HG03095 (cell line): ENCODE results near the gene ARHGAP27.

Experiments used
- ATAC-seq: cut with Tn5 transposase; IDR thresholded peaks from one replicate; pipeline ENCODE4 v1.9.1; 2021; ENCODE audit warnings: moderate library complexity; ENCODE audit not compliant: unreplicated experiment

ARHGAP27 gene

GRCh38 chr17:45388604-45389325 lies 43.9 kb downstream of the ARHGAP27 start:
- ATAC-seq = no peak

- no peak for ATAC-seq
These were observed 44.9 kb downstream of the ARHGAP27 start for GRCh38 chr17:45387739-45388138.

- no peak for ATAC-seq
These were observed 46.5 kb downstream of the ARHGAP27 start for GRCh38 chr17:45386178-45386577.

DNA sequence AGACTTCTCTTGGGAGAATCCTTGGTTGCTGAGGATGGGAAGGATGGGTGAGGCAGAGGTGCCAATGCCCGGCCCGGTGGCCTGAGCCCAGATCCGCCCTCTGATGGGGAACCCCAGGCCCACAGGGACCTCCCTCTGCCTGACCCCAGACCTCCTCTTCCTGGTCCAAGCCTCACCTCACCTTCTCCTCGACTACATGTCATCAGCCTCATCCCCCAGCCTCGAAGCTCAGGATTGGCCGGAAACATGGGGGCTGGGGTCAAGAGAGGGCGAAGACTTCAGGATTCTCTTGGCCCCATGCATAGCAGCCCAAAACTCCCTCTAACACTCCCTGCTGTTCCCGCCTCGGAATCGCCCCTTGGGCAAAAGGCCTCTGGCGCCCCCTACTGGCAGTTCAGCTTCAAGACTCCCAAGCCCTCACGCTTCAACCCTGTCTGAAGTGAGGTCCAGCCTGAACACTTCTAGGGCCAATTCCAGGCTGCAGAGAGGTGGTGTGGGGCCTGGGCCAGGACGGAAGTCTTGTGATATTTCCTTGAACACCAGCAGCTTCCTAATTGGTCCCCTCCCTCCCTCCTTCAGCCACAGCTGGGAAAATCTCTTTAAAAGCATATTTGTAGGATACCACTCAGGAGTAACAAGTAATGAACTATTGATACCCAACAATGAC lies 47.2 kb downstream of the ARHGAP27 start:
- ATAC-seq = no peak

GRCh38 chr17:45384789-45385262 lies 47.8 kb downstream of the ARHGAP27 start:
- ATAC-seq = no peak

- no peak for ATAC-seq
These were observed 48.5 kb downstream of the ARHGAP27 start for GRCh38 chr17:45384047-45384788.

DNA sequence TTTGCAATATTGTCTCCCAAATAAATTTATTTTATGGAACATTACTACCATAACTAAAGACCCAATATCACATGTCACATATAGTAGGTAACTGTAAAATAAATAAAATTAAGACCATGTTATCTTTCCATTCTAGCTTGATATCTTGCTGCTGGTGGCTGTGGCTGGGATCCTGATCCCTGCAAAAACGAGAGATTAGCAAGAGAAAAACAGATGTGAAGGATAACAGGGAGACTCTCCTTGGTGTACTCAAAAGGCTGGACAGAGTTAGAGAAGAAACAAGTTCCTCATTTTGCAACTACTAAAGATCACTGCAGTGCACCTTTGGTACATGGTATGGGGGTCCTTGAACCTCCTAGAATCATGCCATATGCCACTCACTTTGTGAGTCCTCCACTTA lies 49.7 kb downstream of the ARHGAP27 start:
- ATAC-seq = no peak

DNA sequence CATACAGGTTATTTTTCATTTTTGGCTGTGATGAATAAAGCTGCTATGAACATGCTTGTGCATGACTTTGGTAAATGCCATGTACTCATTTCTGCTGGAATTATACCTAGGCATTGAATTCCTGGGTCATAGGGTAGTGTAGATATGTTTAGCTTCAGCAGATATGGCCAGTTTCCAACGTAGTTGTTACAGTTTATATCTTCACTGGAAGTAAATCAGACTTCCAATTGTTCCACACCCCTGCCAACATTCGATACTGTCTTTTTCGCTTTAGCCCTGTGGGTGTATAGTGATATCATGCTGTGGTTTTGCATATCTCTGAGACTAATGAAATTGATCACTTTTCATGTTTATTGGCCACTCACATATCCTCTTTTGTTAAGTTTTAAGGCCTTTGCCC lies 50.4 kb downstream of the ARHGAP27 start:
- no peak for ATAC-seq

DNA sequence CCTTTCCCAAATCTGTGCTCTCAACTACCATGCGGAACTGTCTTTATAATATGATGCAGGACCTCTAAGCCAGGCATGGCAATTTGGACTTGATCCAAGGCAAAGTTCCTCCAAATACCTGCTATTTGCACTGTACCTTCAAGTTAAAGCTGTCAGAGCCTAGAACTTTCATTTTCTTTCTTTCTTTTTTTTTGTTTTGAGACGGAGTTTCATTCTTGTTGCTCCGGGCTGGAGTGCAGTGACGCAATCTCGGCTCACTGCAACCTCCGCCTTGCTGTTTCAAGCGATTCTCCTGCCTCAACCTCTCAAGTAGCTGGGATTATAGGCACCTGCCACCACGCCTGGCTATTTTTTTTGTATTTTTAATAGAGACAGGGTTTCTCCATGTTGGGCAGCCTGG lies 51.7 kb downstream of the ARHGAP27 start:
- ATAC-seq = no peak

GRCh38 chr17:45380046-45380765 lies 52.5 kb downstream of the ARHGAP27 start:
- no peak for ATAC-seq

- no peak for ATAC-seq
These were observed 55.3 kb downstream of the ARHGAP27 start for GRCh38 chr17:45377401-45377800.

- no peak for ATAC-seq
These were observed 56.3 kb downstream of the ARHGAP27 start for GRCh38 chr17:45376171-45377005.

DNA sequence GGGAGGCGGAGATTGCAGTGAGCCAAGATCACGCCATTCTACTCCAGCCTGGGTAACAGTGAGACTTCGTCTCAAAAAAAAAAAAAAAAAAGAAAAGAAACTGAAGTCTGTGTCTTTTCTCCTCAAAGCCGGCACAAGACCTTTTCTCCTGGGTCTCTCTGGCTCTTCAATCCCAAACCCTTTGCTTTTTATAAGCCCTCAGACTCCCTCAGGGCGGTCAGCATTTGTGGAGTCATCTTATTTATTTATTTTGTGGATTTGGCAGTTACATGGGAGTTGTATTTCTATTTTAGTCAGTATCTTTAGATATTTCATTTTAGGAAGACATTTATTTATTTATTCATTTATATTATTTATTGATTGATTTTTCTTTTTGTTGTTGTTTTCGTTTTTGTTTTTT lies 58.2 kb downstream of the ARHGAP27 start:
- no peak for ATAC-seq

DNA sequence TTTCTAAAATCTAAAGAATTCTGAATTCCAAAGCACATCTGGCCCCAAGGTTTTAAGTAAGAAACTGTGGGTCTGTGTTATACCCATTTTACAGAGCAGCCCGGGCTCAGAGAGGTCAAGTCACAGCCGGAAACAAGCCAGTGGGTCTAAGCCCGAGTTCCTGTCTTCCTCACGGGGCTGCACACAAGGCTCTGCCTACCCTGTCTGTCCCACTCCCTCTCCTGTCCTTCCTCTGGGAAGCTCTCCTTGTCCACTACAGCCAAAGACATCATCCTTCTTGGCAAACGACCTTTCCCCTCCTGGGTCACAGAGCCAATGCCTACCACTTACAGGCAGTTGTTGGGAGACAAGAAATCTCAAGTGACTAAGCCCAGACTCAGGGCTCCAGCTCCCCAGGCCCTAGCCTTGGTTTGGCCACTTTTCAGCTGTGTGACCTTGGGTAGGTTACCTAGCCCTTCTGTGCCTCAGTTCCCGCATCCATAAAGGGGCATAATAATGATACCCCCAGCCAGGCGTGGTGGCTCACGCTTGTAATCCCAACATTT lies 60.3 kb downstream of the ARHGAP27 start:
- ATAC-seq = no peak

- ATAC-seq = no peak
These were observed 61.0 kb downstream of the ARHGAP27 start for GRCh38 chr17:45371414-45372324.

GRCh38 chr17:45370949-45371413 lies 61.7 kb downstream of the ARHGAP27 start:
- ATAC-seq = no peak

- no peak for ATAC-seq
These were observed 63.2 kb downstream of the ARHGAP27 start for GRCh38 chr17:45369421-45369820.

- no peak for ATAC-seq
These were observed 64.0 kb downstream of the ARHGAP27 start for GRCh38 chr17:45368651-45369050.

- no peak for ATAC-seq
These were observed 65.5 kb downstream of the ARHGAP27 start for GRCh38 chr17:45367216-45367615.
